Left cardiac atrium (tissue), 4 donors: ENCODE data around the gene MATN1. TPM values are rescaled to one million over a fixed set of nuclear protein-coding genes. Genes with fewer than 3 reads are reported as not detected.

ENCODE experiments used
- ATAC-seq, 2 donors: fragments of 200-7000 bp; cut with Tn5 transposase; one replicate each; pipeline ENCODE4 v1.9.1; 2020; ENCODE audit warnings: mild to moderate bottlenecking in 2 of 2, moderate library complexity in 2 of 2
- DNase-seq: peaks from one replicate; pipeline ENCODE4 v3.0.0-alpha.2; 2020
- intact Hi-C, 2 donors: fragments of 100-400 bp; cut with DNase I; formaldehyde crosslinking; loops; one replicate each; pipeline versions ENCODE4 v1.14.1 to v1.15.1; 2022 to 2023
- total RNA-seq, 2 donors: library from RNA; stranded (reverse); fragmentation: NEBNext Ultra II Directional; extraction: Animal tissue kit (Norgen Biotek cat#: 25700); gene quantifications; one replicate each; pipeline ENCODE4 v1.2.1, GENCODE V29; 2021
- donor health status: DM: no; HTN: yes; CAD: no.
- donor health status: DM: no; HTN: yes; CAD: no; lungs with severe emphysema.
- donor health status: DM: yes; HTN: yes; CAD: no.
- donor health status: Dilated cardiomyopathy.

Gene MATN1
- total RNA-seq, 2 donors from 2014 or later, result not detected

DNA sequence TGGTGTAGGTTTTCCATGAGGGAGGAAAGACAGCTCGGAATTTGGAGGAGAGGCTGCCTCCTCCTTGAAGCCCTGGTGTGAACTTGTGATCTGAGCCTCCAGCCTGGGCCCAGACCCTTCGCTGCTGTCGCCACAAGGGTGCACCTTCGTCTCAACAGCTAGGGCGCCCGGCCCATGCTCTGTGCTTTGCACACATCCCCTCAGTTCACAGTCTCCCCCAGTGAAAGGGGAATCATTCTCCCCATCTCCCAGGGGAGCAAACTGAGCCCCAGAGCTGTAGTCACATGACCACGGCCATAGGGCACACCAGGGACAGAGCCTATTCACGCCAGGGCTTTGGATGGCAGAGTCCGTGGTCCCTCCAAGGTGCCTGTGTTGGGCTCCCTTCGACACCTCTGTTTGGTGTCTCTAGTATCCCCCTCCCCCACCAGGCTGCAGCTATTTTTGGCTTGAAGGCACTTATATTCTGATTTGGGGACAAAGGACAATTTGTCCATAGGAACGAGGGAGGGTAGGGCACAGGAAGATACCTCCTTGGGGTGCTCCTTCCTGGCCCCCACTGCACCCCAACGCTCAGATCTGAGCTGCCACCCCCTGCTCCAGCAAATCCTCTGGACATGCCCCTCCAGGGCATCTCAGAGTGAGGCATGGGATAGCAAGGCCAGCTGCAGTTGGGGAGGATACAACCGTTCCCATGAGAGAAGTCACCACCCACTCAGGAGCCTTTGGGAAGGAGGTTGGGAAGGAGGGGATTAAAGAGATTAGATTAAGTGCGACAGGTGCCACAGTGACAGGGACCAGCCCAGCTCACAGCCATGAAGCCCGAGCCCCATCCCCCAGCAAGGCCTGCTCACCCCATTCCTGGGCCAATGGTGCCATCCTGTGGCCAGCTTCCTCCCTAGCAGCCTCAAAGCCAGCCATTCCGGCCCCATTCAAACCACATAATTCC is 15.7 kb downstream of the MATN1 start:
- peak; percentile 73 for DNase-seq
- ATAC-seq, result peak; percentile 83 to 86
- intact Hi-C loops, result loop anchor here (1.0 to 10.0 kb wide), 5 partner anchors 181 to 1823 kb away; partner anchors contain the start of genes PTPRU (in 2 of the 2) and MECR (in 1 of the 2)

DNA sequence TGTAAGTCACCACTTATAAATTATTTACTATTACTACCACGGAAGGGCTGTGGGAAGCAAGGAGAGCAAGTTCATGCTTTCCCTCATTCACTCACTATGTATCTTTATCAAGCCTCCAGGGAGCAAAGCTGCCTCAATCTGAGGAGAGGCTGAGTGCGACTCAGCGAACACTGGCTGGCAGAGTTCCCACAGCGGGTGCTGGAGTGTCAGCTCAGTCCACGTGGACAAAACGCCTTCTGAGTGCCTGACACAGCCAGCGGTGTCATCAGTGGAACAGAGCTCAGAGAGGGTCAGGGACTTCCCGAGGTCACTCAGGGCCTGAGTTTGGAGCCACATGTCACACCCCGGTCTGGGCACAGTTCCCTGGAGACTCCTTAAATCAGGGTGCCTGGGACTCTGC is 16.9 kb downstream of the MATN1 start:
- intact Hi-C loops, result loop anchor here (2.0 to 10.0 kb wide), 4 partner anchors 180 to 1822 kb away; partner anchors contain the start of genes MECR (in 1 of the 2) and PTPRU (in 1 of the 2)
- DNase-seq, result peak; percentile 85
- peak; percentile 71 to 76 for ATAC-seq

DNA sequence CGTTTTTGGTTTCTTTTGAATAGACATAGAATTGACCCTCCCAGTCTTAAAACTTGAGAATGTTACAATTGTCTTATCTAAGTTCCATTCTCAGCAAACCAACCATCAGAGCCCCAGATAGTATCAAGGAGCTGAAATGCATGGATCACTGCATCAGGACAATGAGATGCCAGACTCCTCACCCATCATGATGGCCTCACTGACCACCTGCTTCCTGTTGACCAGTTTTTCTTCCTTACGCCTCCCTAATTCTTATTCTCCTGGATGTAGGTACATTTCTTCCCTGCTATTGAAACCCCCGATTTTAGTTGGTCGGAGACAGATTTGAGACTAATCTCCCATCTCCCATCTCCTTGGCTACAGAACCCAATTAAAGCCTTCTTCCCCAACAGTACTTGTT is 17.7 kb downstream of the MATN1 start:
- no peak for DNase-seq
- no peak for ATAC-seq
- intact Hi-C loops, result loop anchor here (2.0 to 10.0 kb wide), 4 partner anchors 179 to 1821 kb away; partner anchors contain the start of genes MECR (in 1 of the 2) and PTPRU (in 1 of the 2)

DNA sequence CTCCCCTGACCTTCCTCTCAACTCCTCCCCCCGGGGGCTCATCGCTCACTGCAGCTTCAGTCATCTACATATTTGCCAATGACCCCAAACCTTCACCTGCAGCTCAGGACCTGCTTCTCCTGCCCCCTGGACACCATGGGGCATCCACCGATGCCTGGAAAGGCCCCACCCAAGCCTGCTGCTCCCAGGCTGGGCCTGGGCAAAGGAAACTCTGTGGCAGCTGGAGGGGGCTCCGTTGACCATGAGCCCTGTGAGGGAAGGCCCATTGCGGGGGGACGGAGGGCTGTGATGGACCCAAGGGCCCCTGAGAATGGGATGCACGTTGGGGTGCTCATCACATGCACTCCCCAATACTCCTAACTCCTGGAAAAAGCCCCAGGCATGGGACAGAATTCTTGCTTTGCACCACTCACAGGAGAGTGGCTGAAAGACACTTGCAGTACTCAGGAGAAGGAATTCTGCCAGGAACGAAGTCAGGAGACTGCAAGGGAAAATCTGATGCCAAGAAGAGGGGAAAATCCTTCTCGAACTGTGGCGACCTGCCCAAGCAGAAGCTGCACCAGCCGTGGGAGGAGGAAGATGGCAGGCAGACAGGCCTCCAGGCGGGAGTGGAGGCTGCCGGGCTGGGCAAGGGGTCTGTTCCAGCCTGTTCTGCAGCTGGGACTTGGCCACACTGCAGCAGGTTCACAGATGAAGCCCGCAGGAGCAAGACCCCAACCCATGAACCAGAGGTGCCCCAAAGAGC is 18.4 kb downstream of the MATN1 start:
- ATAC-seq (no peak), DNase-seq (no peak)
- intact Hi-C loops, result loop anchor here (10.0 kb wide), 3 partner anchors 350 to 1820 kb away; partner anchors contain the start of genes MECR (in 1 of the 2) and PTPRU (in 1 of the 2)

DNA sequence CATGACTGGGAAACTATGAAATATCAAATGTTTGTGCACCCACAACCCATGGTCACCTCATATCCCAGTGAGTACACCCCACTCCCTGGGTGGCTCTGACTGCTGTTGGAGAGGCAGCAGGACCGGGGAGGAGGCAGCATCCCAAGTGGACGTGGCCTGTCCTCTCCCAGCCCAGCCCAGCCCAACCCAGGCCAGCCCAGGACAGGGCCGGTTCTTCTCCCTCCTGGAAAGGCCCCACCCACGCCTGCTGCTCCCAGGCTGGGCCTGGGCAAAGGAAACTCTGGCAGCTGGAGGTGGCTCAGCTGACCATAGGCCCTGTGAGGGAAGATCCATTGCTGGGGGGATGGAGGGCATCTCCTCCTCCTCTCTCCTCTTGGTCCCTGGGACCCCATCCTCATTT is 19.1 kb downstream of the MATN1 start:
- ATAC-seq, result peak; percentile 24 to 40
- DNase-seq, result no peak
- intact Hi-C loops, result loop anchor here (10.0 kb wide), 3 partner anchors 349 to 1819 kb away; partner anchors contain the start of genes MECR (in 1 of the 2) and PTPRU (in 1 of the 2)

DNA sequence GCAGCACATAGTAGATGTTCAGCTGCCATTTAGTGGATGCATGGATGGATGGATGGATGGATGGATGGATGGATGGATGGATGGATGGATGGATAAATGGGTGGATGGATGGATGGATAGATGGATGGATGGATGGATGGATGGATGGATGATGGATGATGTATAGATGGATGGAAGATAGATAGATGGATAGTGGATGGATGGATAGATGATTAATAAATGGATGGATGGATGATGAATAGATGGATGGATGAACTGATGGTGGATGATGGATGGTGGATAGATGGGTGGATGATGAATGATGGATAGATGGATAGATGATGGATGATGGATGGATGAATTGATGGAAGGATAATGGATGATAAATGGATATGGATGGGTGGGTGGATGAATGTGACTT is 20.6 kb downstream of the MATN1 start:
- DNase-seq, result no peak
- intact Hi-C loops, result loop anchor here (10.0 kb wide), 3 partner anchors 348 to 1818 kb away; partner anchors contain the start of genes MECR (in 1 of the 2) and PTPRU (in 1 of the 2)
- ATAC-seq, result no peak

DNA sequence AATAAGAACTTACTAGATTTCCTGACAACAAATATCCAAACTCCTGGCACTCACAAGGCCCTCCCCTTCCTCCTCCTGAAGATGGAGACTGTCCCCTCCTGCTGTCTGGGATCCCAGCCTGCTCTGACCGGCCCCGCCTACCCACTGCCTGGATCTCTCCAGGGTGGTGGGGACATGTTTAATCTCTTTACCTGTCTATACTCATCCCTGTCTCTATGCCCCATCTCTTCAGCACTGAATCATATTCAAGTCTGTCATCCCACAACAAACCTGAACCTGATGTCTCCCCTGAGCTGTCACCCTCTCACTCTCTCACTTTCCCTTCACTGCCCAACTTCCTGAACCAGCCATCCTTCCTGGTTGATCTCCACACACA is 22.1 kb downstream of the MATN1 start:
- intact Hi-C loops, result loop anchor here (10.0 kb wide), 3 partner anchors 346 to 1816 kb away; partner anchors contain the start of genes MECR (in 1 of the 2) and PTPRU (in 1 of the 2)
- ATAC-seq, result peak in 1 of 2 donors; percentile 5
- DNase-seq, result no peak

DNA sequence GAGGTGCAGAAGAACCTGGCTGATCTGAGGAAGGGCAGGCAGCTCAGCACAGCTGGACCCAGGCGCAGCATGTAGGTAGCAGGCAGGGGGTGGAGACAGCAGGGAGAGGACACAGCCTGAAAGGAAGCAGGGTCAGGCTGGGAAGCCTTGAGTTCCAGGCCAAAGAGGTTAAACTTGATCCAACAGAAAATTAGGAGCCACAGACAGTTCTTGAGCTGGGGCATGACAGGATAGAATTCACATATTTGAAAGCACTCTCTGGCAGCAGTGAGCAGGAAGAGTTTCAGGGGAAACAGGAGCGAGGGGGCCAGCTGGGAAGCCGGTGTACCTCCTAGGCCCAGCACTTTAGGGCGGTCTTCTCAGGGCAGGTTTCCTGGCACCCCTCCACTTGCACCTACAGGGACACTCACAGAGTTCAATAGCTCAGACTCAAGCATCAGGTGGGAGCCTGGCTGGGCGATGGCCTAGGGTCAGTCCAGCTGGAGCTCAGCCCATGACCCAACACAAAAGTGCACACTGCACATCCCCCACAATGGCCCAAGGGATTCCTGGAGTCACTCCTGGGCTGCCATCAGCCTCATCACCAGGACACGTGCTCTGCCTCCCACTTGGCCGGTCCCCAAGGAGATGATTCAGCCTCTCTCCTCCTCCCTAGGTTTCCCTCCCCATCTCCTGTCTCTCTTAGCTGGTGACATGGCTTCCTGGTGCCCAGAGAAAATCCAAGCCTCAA is 22.7 kb downstream of the MATN1 start:
- DNase-seq (no peak), ATAC-seq (peak; percentile 38 to 78)
- intact Hi-C loops, result loop anchor here (10.0 kb wide), 3 partner anchors 346 to 1816 kb away; partner anchors contain the start of genes MECR (in 1 of the 2) and PTPRU (in 1 of the 2)

DNA sequence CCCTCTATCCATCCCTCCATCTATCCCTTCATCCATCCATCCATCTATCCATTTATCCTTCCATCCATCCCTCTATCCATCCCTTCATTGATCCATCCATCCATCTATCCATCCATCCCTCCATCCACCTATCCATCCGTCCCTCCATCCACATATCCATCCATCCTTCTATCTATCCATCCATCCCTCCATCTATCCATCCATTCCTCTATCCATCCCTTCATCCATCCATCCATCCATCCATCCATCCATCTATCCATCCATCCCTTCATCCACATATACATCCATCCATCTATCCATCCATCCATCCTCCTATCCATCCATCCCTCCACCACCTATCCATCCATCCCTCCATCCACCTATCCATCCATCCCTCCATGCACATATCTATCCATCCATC is 23.6 kb downstream of the MATN1 start:
- intact Hi-C loops, result loop anchor here (10.0 kb wide), 3 partner anchors 345 to 1815 kb away; partner anchors contain the start of genes MECR (in 1 of the 2) and PTPRU (in 1 of the 2)
- DNase-seq (no peak), ATAC-seq (no peak)

DNA sequence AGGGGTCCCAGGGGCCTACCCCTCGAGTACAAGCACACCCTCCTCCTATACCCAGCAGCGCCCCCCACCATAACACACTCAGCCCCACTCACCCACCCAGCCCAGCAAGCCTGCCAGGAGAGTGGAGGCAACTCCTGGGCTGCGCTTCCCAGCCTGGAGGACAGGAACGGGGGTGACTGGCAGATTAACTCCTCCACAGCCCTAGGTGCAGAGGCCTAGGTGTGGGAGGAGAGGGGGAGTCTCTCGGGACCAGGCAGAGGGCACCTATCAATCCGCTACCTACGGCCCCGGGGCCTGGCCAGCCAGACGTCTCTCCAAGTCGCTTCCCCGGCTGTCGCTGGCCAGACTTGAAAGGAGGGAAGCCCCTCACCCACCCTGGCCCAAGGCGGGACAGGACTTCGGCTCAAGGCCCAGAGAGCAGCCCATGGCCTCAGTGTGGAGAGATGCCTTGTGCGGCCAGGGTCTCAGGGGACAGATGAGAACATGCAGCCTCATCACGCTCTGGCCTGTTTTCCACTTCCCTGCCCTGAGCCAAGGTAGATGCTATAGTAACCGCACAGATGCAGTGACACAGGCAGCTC is 24.9 kb downstream of the MATN1 start:
- DNase-seq (no peak), ATAC-seq (no peak)
- intact Hi-C loops, result no loop called here

DNA sequence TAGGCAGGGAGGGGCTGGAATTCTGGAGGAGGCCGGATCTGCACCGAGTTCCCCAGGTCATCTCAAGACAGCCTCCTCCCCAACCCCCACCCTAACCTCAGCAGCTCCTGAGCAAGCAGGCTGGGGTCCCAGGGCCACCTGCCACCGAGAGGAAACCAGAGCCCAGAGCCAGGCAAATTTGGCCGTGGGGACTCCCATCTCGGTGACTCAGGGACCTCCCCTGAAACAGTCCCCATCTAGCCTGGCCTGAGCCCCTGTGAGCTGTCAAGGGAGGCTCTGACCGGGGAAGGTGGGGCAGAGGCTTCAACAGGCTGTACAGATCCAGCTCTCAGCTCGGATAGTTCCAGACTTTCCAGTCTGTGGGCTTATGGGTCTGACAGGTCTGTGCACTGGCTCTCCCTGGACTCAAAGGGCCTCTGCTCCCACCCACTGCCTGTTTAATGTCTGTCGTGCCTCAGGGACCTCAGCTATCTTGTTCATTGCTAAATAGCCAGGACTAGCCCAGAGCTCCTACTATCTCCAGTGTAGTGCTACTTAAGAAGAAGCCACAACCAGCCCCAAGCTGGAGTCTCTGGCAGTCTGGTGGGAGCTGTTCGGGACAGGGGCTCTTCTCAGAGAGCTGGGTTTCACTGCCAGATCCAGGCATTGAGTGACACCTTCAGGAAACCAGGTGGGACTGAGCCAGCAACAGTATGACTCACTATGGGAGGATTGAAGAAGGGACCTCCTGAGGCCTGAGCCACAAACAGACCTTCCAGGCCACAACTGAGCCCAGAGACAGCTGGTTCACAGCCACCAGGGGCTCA is 25.6 kb downstream of the MATN1 start:
- intact Hi-C loops, result no loop called here
- no peak for DNase-seq
- no peak for ATAC-seq

DNA sequence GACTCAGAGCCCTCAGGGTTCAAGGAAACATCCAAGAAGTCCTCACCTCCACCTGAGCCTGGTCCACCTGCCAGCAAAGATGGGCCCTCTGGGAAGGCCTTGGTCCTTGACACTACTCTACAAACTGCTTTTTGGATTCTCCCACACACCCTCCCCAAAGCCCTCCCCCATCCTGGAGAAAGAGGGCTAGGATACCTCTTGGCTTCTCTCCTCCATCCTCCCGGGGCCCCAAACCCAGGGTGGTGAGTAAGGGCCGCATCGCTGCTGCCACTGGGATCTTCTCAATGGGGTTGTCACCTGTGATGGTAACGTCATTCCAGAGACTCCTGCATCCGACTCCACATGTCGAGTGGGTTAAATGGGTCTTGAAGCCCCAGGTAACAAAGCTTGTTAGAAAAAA is 26.6 kb downstream of the MATN1 start:
- intact Hi-C loops, result no loop called here
- DNase-seq, result no peak
- ATAC-seq, result no peak

DNA sequence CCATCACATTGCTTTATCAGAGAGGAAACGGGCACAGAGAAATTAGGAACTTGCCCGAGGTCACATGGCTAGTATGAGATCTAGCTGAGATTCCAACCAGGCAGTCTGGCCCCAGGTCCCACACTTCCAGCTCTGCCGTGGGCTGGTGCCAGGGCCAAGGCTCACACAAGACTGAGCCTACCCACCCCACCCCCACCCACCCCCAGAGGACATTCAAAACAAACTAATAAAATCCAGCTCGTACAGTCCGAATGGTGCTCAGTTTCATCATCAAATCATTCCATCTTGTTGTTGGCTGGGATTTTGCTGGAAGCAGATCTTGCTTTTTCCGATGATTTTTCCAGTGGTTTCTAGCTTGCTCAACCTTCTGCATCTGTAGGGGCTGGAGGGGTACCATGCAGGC is 27.9 kb downstream of the MATN1 start:
- intact Hi-C loops, result no loop called here
- peak in 1 of 2 donors; percentile 45 for ATAC-seq
- no peak for DNase-seq

DNA sequence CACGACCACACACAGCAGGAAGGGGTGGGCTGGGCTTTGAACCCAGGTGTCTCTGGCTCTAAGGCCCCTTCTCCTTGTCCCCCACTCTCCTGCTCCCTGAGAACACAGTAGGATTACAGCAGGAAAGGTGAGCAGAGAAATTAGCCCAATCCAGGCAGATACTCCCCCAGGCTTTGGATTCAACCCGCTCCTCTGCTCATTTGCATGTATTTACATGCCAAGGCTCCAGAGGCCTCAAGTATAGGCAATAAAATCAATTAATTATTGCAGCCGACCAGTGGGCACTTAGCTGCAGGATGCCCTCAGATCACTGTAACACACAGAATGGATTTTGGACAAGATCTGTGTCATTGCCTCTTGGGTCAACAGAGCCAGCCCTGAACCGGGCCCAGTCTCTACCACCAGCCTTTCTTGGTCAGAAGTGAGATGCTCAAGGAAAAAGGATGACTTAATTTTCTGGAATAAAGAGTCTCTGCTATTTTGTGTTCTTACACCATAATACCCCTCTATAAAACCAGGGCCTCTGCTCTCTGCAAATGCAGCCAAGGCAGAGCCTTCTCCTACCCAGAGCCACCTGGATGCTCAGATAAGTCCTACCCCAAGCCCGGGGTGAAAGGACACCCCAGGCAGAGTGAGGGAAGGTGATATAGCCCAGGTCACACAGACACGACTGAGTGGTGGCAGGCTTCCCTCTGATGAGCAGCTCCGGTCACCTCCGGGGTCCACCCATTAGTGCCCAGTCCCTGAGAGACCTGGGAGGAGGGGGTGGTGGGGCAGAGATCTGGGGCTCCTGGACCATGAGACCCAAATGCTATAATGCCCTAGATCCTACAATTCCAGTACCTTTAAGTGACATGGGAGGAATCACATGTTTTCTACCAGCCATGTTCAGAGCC is 28.9 kb downstream of the MATN1 start:
- ATAC-seq (no peak), DNase-seq (no peak)
- intact Hi-C loops, result no loop called here

DNA sequence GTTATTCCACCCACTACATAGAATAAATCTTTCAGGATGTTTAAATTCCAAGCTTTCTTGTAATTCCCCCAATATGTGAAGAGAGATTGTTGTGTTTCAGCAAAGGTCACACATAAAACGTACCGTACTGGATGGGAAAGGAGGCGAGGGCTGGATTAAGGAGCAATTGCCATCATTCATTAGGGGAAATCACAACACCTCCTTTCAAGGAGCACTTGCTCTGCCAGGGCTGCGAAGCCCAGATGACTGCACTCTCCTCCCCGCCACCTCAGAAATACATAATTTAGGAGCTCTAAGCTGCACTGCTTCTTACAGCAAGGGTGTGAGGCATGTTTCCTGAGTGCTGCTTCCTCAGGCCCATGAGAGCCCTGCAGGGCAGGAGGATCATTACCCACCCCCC is 29.6 kb downstream of the MATN1 start:
- no peak for ATAC-seq
- intact Hi-C loops, result no loop called here
- no peak for DNase-seq

DNA sequence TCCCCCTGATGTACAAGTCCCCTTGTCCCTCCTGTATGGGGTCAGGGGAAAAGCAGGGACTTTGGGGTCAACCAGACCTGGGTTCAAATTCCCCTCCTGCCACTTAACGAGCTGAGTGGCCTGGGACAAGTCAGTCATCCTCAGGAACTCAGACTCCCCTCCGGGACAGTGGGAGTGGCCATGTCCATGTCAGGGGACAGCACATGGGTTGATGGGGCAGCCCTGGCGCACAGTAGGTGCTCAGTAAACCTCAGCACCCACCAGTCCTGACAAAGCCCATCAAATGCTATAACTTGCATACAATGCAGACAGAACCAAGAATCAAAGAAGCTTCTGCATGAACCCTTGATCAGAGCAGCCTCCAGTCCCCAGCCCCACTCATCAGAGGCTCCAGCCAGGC is 30.0 kb downstream of the MATN1 start:
- intact Hi-C loops, result no loop called here
- DNase-seq, result no peak
- no peak for ATAC-seq

DNA sequence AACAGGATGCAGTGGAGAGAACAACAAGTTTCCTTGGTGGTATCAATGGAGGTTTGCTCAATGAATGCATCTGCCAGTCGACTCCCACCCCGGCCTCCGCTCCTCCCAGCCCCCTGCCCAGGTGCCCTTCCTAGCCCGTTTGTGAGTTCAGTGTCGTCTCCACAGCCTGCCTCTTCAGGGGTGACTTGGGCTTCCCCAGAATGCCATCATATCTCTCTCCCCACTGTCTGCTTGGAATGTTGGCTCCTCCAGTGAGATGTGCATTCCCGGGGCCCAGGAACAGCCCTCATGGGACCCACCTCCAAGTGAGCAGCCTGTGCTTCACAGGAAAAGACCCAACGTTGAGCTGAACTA is 30.5 kb downstream of the MATN1 start:
- ATAC-seq (no peak), DNase-seq (no peak)
- intact Hi-C loops, result no loop called here
